SIG-M5 (cell line): ENCODE results near the gene ACOT6.
"Not testable (repeated sequence)": the region's sequence is repeated elsewhere in the genome, so short reads cannot be mapped to it uniquely, and the experiment has no call there.

Source experiments
- DNase-seq: peaks from one replicate; lab custom pipeline; 2025; lab: John Stamatoyannopoulos, UW

Gene ACOT6, protein sequence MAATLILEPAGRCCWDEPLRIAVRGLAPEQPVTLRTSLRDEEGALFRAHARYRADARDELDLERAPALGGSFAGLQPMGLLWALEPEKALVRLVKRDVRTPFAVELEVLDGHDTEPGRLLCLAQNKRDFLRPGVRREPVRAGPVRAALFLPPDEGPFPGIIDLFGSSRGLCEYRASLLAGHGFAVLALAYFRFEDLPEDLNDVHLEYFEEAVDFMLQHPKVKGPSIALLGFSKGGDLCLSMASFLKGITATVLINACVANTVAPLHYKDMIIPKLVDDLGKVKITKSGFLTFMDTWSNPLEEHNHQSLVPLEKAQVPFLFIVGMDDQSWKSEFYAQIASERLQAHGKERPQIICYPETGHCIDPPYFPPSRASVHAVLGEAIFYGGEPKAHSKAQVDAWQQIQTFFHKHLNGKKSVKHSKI

DNA sequence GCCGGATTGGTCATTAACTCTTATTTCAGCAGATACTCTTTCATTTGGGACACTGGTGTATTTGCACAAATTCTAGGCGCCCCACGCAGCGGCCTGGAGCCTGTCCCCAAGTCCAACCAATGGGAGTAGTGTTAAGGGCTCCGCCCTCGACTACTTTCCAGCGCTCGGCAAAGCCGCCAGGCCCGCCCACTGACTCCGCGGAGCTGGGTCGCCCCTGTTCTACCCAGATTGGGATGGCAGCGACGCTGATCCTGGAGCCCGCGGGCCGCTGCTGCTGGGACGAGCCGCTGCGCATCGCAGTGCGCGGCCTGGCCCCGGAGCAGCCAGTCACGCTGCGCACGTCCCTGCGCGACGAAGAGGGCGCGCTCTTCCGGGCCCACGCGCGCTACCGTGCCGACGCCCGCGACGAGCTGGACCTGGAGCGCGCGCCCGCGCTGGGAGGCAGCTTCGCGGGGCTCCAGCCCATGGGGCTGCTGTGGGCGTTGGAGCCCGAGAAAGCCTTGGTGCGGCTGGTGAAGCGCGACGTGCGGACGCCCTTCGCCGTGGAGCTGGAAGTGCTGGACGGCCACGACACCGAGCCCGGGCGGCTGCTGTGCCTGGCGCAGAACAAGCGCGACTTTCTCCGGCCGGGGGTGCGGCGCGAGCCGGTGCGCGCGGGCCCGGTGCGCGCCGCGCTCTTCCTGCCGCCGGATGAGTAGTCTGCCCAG is at the start of gene ACOT6:
Gene ACOT6 (plus strand): TSS at position 179 of the 707 bp plus-strand sequence. CDS start 55 bp downstream, at position 234.
- peak; percentile 2 for DNase-seq

DNA sequence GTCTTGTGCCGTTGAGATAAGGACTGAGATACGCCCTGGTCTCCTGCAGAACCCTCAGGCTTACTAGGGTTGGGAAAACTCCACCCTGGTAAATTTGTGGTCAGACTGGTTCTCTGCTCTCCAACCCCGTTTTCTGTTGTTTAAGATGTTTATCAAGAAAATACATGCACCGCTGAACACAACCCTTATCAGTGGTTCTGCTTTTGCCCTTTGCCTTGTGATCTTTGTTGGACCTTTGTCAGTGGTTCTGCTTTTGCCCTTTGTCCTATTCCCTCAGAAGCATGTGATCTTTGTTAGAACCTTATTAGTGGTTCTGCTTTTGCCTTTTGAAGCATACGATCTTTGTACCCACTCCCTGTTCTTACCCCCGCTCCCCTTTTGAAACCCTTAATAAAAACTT is 49.6 kb upstream of the ACOT6 start:
- not testable (repeated sequence) for DNase-seq

- not testable (repeated sequence) for DNase-seq
These were observed 45.9 kb upstream of the ACOT6 start for GRCh38 chr14:73566431-73566830.

GRCh38 chr14:73566935-73567334 is 45.4 kb upstream of the ACOT6 start:
- not testable (repeated sequence) for DNase-seq

DNA sequence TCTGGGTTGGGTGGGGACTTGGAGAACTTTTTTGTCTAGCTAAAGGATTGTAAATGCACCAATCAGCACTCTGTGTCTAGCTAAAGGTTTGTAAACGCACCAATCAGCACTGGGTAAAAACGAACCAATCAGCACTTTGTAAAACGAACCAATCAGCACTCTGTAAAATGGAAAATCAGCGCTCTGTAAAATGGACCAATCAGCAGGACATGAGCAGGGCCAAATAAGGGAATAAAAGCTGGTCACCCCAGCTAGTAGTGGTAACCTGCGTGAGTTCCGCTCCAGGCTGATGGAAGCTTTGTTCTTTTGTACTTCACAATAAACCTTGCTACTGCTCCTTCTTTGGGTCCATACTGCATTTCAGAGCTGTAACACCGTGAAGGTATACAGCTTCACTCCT is 45.0 kb upstream of the ACOT6 start:
- no peak for DNase-seq

- DNase-seq = no peak
These were observed 44.1 kb upstream of the ACOT6 start for GRCh38 chr14:73567951-73568885.

DNA sequence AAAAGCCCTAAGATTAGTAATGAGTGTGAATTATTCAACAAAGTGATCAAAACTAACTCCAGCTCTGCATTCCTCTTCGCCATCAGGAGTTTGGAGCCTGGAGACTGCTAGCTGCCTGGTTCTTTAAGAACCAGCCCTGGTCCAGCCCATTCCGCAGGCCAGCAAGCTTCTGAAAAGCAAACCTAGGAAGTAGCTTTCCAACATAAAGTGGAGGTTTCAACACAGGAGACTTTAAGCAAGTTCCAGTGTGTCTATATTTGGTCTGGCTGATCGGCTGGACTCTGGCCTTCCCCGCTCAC is 43.5 kb upstream of the ACOT6 start:
- DNase-seq = not testable (repeated sequence)

DNA sequence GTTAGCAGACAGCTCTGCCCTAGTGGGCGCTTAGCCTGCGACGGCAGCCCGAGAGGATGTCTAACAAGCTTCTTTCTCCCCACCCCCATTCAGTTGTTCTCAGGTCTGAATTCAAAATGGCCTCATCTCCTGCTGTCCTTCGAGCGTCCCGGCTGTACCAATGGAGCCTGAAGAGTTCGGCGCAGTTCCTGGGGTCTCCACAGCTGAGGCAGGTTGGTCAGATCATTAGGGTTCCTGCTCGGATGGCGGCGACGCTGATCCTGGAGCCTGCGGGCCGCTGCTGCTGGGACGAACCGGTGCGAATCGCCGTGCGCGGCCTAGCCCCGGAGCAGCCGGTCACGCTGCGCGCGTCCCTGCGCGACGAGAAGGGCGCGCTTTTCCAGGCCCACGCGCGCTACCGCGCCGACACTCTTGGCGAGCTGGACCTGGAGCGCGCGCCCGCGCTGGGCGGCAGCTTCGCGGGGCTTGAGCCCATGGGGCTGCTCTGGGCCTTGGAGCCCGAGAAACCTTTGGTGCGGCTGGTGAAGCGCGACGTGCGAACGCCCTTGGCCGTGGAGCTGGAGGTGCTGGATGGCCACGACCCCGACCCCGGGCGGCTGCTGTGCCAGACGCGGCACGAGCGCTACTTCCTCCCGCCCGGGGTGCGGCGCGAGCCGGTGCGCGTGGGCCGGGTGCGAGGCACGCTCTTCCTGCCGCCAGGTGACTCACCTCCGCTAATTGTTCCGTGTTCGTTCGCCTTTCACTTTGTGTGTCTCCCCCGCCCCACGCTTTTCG is 42.9 kb upstream of the ACOT6 start, which contains the start of gene ACOT2:
Gene ACOT2 (plus strand): TSS at position 29 of the 774 bp plus-strand sequence. CDS start 28 bp downstream, at position 57.
- not testable (repeated sequence) for DNase-seq

- not testable (repeated sequence) for DNase-seq
These were observed 41.4 kb upstream of the ACOT6 start for GRCh38 chr14:73570913-73571312.

DNA sequence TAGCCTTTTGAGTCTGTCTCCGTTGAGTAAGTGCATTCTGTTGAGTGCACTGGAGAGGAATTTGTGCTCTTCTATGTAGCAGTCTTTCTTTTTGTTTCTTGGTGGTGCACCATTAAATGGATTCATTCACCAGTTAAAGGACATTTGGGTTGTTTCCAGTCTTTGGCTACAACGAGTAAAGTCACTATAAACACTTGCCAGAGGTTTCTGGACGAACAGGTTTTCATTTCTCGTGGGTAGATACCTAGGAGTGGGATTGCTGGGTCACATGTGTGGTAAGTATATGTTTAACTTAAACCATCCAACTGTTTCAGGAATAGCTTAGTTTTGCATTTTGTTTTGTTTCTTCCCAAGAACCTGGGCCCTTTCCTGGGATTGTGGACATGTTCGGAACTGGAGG is 39.3 kb upstream of the ACOT6 start:
- DNase-seq = not testable (repeated sequence)

DNA sequence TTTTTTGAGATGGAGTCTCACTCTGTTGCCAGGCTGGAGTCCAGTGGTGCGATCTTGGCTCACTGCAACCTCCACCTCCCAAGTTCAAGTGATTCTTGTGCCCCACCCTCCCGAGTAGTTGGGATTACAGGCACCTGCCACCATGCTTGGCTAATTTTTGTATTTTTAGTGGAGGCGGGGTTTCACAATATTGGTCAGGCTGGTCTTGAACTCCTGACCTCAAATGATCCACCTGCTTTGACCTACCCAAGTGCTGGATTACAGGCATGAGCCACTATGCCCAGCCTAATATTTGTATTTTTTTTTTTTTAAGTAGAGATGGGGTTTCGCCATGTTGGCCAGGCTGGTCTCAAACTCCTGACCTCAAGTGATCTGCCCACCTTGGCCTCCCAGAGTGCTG is 38.6 kb upstream of the ACOT6 start:
- DNase-seq = not testable (repeated sequence)

GRCh38 chr14:73574251-73574650 is 38.1 kb upstream of the ACOT6 start:
- not testable (repeated sequence) for DNase-seq

DNA sequence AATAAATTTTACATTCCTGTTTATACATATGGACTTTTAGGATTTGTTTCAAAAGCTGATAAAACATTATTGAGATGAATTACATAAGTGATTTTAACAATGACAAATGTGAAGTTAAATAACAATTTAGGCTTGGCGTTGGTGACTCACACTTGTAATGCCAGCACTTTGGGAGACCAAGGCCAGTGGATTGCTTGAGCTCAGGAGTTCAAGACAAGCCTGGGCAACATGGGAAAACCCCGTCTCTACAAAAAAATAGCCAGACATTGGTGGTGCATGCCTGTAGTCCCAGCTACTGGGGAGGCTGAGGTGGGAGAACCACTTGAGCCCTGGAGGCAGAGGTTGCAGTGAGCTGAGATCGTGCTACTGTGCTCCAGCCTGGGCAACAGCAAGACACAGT is 35.9 kb upstream of the ACOT6 start:
- no peak for DNase-seq

GRCh38 chr14:73577214-73577613 is 35.1 kb upstream of the ACOT6 start:
- DNase-seq = not testable (repeated sequence)

DNA sequence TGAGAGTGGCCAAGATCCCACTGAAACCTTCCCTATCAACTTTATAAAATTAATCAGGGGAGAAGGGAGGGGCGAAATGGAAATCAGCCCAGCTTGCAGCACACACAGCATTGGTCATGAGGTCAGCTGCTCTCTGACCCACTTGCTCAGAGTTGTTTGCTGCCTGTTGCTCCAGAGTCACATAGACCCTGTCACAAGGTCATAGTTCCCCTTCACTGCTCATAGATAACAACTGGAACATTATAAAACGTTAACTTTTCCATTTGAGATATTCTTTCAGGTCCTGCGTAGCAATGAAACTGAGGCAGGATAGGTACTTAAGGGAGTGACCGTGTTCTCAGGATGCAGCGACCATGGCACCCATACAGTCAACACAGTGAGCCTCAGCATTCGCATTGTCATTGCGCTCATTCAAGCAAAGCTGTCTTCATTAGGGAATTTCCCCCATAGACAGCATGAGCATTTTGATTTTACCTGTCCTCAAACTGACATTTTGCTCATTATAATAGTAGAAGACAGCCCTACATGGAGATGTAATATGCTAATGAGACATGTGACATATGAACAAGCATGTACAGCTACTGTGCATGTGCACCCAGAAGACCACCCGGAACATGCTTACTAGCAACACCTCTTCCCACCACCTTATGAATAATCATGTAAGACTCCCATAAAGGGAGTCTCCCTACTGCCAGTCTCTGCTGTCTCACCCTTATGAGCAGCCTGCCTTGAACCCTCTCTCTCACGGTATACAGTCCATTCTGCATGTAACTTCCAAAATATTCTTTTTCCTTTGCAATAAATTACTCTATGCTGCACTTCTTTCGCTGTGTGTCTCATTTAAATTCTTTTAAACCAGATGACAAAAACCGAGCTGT is 30.0 kb upstream of the ACOT6 start:
- DNase-seq = not testable (repeated sequence)

- no peak for DNase-seq
These were observed 23.6 kb upstream of the ACOT6 start for GRCh38 chr14:73588695-73589094.

DNA sequence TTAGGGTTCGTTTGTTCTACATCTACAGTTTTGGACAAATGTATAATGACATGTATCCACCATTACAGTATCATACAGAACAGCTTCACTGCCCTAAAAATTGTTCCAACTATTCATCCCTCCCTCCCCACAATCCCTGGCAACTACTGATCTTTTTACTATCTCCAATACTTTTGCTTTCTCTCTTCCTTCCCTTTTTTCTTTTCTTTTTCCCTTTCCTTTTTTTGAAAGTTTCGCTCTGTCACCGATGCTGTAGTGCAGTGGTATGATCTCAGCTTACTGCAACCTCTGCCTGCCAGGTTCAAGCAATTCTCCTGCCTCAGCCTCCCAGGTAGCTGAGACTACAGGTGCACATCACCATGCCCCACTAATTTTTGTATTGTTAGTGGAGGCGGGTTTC is 23.2 kb upstream of the ACOT6 start:
- no peak for DNase-seq

GRCh38 chr14:73590673-73591004 is 21.7 kb upstream of the ACOT6 start:
- not testable (repeated sequence) for DNase-seq

GRCh38 chr14:73591690-73592449 is 20.4 kb upstream of the ACOT6 start, which contains the start of gene ACOT4:
ACOT4 (plus strand) TSS chr14:73591873; CDS start chr14:73591960, 87 bp downstream.
- DNase-seq = no peak

GRCh38 chr14:73594491-73594890 is 17.8 kb upstream of the ACOT6 start:
- DNase-seq = no peak
